ENCODE measurements around the gene CEP128.

DNA sequence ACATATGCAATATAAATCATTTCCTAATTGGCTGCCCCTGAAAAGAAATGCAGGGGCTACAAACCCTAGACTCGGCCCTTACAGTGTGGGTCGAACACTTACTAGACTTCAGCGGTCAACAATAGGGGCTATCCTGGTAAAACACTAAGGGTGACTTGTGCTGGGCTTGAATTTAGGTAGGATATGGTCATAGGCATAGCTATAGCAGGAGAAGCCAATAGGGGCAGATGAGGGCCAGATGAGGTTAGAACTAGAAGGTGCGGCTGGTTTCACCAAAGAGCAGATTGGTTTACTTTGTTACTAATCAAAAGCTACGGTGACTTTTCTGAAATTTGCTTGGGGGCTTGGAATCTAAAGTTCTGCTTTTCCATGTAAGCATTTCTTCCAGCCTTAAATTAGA lies 447.9 kb downstream of the CEP128 start:
- TF ChIP-seq, protein P1, sequence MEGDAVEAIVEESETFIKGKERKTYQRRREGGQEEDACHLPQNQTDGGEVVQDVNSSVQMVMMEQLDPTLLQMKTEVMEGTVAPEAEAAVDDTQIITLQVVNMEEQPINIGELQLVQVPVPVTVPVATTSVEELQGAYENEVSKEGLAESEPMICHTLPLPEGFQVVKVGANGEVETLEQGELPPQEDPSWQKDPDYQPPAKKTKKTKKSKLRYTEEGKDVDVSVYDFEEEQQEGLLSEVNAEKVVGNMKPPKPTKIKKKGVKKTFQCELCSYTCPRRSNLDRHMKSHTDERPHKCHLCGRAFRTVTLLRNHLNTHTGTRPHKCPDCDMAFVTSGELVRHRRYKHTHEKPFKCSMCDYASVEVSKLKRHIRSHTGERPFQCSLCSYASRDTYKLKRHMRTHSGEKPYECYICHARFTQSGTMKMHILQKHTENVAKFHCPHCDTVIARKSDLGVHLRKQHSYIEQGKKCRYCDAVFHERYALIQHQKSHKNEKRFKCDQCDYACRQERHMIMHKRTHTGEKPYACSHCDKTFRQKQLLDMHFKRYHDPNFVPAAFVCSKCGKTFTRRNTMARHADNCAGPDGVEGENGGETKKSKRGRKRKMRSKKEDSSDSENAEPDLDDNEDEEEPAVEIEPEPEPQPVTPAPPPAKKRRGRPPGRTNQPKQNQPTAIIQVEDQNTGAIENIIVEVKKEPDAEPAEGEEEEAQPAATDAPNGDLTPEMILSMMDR (IDR thresholded peaks at IDR 0.05): no peak
- TF ChIP-seq POLR2A (IDR thresholded peaks at IDR 0.05): no peak
